Activated CD8-positive, alpha-beta memory T cell treated with anti-CD3 and anti-CD28 coated beads for 36 hours (primary cell): ENCODE data around the gene XPR1. TPM values are rescaled to one million over a fixed set of nuclear protein-coding genes. Genes with fewer than 3 reads are reported as not detected.
"Not testable (repeated sequence)": the region's sequence is repeated elsewhere in the genome, so short reads cannot be mapped to it uniquely, and the experiment has no call there.

Experiments
- CTCF ChIA-PET: fragments of 350-600 bp; sonication (Branson Sonifier 250); formaldehyde crosslinking; loops from one replicate; lab custom pipeline; 2021; ENCODE audit warnings: antibody characterized with exemption; lab: Charles Lee
- POLR2A ChIA-PET: fragments of 350-600 bp; sonication (Branson Sonifier 250); formaldehyde crosslinking; loops from one replicate; lab custom pipeline; 2021; ENCODE audit warnings: antibody characterized with exemption; lab: Charles Lee
- total RNA-seq, 2 experiments: library from RNA; stranded (reverse); gene quantifications; one replicate each; pipeline ENCODE4 v1.2.3, GENCODE V29; 2021

XPR1 gene
- total RNA-seq, 2 experiments from 2014 or later = 20.7 to 22.1 TPM

GRCh38 chr1:180683117-180683516, 51.3 kb downstream of the XPR1 start:
- CTCF ChIA-PET = not testable (repeated sequence)
- POLR2A ChIA-PET = interaction anchor here (0.6 kb wide), 1 partner anchor 69 kb away, joined by 4 read pairs; no protein-coding TSS in a partner anchor

DNA sequence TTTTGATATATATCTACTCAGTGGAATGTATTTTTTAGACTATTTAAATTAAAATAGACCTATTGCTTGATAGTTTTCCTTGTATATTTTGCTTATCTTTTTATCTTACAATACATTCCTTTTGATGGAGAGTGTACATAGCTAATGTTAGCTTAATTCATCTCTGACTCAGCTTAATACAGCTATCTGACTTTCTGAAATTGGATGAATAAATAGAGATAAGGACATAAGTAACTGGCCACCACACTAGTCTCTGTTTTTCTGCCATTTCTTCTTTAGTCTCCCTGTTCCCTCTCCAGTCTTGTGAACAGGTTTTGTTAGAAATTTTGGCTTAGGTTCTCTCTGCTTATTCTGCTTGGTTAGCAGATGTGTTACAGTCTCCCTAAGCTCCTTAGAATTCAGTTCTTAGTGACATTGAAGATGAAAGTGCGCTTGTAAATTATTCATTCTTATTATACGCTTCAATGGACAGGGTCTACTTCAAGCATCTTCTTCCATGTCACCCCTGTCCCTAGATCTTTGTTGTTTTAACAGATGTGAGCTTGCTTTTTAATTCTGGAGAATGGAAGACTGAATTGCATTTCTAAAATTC, 59.6 kb downstream of the XPR1 start:
- ChIA-PET POLR2A (no interaction called here), CTCF (no interaction called here)

GRCh38 chr1:180693564-180694244, 61.9 kb downstream of the XPR1 start:
- POLR2A ChIA-PET = no interaction called here

DNA sequence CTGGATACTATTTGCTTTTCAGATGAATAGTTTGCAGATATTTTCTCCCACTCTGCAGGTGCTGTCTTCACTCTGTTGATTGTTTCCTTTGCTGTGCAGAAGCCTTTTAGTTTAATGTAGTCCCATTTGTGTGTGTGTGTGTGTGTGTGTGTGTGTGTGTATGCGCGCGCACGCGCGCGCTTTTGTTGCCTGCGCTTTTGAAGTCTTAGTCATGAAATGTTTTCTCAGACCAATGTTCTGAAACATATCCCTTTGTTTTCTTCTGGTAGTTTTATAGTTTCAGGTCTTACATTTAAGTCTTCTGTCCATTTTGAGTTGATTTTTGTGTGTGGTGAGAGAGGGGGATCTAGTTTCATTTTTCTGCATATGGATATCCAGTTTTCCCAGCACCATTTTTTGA, 63.5 kb downstream of the XPR1 start:
- ChIA-PET CTCF (no interaction called here), POLR2A (no interaction called here)

More at GRCh38 chr1:180693564-180694244, 61.9 kb downstream of the XPR1 start:
- CTCF ChIA-PET = no interaction called here

GRCh38 chr1:180696361-180696760, 64.5 kb downstream of the XPR1 start:
- ChIA-PET POLR2A (no interaction called here), CTCF (no interaction called here)

DNA sequence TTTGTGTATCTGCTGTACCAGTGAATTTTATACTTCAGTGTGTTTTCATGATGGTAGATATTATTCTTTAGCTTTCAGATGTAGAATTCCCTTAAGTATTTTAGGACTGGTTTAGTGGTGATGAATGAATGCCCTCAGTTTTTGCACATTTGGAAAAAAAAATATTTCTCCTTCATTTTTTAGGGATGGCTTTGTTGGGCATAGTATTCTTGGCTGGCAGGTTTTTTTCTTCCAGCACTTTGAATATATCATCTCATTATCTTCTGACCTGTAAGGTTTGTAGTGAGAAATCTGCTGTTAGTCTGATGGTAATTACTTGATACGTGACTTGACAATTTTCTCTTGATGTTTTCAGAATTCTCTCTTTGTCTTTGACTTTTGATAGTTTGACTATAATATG, 66.8 kb downstream of the XPR1 start:
- POLR2A ChIA-PET = no interaction called here
- CTCF ChIA-PET = no interaction called here

GRCh38 chr1:180702376-180702775, 70.6 kb downstream of the XPR1 start:
- CTCF ChIA-PET = interaction anchor here (0.5 kb wide), 1 partner anchor 301 kb away, joined by 4 read pairs; no protein-coding TSS in a partner anchor
- POLR2A ChIA-PET = not testable (repeated sequence)

DNA sequence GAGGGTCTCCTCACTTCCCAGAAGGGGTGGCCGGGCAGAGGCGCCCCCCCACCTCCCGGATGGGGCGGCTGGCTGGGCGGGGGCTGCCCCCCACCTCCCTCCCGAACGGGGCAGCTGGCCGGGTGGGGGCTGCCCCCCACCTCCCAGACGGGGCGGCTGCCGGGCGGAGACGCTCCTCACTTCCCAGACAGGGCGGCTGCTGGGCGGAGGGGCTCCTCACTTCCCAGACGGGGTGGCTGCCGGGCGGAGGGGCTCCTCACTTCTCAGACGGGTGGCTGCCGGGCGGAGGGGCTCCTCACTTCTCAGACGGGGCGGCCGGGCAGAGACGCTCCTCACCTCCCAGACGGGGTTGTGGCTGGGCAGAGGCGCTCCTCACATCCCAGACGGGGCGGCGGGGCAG, 78.9 kb downstream of the XPR1 start:
- POLR2A ChIA-PET, CTCF ChIA-PET: not testable (repeated sequence)

DNA sequence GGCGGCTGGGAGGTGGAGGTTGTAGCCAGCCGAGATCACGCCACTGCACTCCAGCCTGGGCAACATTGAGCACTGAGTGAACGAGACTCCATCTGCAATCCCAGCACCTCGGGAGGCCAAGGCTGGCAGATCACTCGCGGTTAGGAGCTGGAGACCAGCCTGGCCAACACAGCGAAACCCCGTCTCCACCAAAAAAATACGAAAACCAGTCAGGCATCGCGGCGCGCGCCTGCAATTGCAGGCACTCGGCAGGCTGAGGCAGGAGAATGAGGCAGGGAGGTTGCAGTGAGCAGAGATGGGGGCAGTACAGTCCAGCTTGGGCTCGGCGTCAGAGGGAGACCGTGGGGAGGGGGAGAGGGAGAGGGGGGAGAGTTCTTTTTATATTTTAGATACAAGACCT, 79.4 kb downstream of the XPR1 start:
- POLR2A ChIA-PET, CTCF ChIA-PET: not testable (repeated sequence)

- ChIA-PET POLR2A (no interaction called here), CTCF (no interaction called here)
Measured at GRCh38 chr1:180720753-180721152, 88.9 kb downstream of the XPR1 start.

DNA sequence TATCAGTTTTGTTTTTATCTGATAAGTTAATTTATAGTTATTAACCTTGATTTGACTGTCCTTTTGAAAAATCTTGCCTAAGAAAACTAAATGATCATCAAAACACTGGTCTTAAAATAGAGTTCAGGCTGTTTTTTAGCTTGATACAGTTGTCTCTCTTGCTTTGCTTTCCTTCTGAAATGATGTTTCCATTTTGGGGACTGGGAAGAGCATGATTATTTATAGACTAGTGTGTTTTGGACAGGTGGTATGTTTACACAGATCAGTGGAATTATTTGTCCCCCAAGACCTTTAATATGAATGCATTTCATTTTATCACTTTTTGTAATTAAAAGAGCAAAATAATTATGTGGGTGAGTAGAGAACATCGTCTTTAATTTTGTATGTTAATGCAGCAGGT, 90.8 kb downstream of the XPR1 start:
- ChIA-PET POLR2A (no interaction called here), CTCF (no interaction called here)

DNA sequence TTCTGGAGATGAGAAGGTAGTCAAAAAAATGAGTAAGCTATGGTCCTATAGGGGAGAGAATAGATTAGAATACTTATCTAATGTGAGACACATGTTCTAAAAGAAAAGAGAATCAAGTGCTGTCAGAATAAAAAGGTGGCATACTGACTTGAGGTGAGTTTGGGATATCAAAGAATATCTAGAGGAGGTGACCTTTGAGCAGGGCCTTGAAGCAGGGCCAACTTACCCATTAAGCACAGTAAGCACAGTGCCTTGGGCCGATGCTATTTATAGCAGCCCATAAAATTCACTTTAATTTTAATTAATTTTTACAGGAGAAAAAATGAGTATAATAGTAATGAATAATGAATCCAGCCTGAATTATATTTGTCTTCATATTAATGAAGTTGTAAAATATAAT, 92.2 kb downstream of the XPR1 start:
- ChIA-PET POLR2A (no interaction called here), CTCF (no interaction called here)

- POLR2A ChIA-PET, CTCF ChIA-PET: not testable (repeated sequence)
Measured at GRCh38 chr1:180726024-180726423, 94.2 kb downstream of the XPR1 start.

GRCh38 chr1:180727751-180728150, 95.9 kb downstream of the XPR1 start:
- CTCF ChIA-PET, POLR2A ChIA-PET: not testable (repeated sequence)

DNA sequence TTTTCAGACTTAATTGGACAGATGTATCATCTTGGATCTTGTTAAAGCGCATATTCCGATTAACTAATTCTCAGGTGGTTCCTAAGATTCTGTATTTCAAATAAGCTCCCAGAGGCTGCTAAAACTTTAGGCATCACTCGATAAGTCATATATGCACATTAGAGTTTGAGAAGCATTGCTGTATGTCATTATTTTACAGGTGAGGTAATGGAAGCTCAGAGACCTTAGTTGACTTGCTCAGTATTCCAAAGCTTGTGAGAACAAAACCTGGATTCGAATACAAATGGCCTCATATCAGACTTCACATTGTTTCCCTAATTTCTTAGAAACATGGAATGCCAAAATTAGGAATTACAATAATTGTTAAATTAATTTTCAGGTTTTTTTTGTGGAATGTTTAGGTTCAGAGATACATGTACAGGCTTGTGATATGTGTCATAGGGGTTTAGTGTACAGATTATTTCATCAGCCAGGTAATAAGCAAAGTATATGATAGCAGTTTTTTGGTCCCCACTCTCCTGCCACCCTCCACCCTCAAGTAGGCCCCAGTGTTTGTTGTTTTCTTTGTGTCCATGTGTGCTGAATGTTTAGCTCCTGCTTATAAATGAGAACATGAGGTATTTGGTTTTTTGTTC, 96.8 kb downstream of the XPR1 start:
- POLR2A ChIA-PET = no interaction called here
- CTCF ChIA-PET = no interaction called here

GRCh38 chr1:180731131-180731530, 99.3 kb downstream of the XPR1 start:
- CTCF ChIA-PET = no interaction called here
- POLR2A ChIA-PET = no interaction called here

- ChIA-PET CTCF (no interaction called here), POLR2A (no interaction called here)
Measured at GRCh38 chr1:180732866-180733265, 101.0 kb downstream of the XPR1 start.

DNA sequence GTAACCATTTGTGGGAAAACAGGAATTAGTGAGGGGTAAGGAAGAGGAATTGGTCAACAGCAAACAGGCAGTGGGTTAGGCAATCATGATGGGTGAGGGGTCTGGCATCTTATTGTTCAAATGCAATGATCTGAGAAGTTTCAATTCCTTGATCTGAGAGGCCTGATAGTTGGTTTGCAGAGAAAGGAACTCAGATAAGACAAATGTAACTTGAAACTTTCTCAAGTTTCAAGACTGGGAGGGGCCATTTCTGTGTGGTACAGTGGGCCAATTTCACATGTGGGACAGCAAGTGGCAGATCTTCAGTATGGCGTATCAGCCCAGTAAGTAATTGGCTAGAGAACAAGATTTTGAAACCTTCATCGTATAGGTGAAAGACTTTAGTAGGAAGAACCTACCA, 102.5 kb downstream of the XPR1 start:
- ChIA-PET POLR2A (no interaction called here), CTCF (no interaction called here)

GRCh38 chr1:180742663-180743062, 110.8 kb downstream of the XPR1 start:
- CTCF ChIA-PET = no interaction called here
- POLR2A ChIA-PET = no interaction called here

- CTCF ChIA-PET = no interaction called here
- POLR2A ChIA-PET = no interaction called here
Measured at GRCh38 chr1:180743868-180744267, 112.0 kb downstream of the XPR1 start.

DNA sequence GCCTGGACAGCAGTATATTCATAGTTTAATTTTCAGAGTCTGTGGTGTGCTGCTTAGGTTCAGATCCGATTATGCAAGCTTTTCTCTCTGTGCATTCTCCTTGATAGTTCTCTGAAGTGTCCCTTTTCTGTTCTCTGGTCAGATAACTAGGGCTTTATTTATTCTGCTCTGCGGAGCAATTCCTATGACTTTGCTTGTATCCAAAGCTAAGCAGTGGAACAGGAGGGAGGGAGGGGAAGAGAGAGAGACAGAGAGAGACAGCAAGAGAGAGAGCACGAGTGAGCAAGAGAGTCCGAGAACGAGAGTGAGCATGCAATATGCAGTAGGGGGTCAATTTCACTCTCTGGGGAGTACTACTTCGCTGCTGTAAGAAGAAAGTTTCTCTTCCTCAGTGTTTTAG, 113.3 kb downstream of the XPR1 start:
- POLR2A ChIA-PET = no interaction called here

More for the DNA sequence above, 113.3 kb downstream of the XPR1 start:
- CTCF ChIA-PET = no interaction called here
